GOT3 (cell line): ENCODE results near the gene TAS1R2.

ENCODE experiments used
- DNase-seq: peaks from one replicate; lab custom pipeline; 2025; ENCODE audit warnings: mixed read lengths; lab: John Stamatoyannopoulos, UW

Gene TAS1R2

DNA sequence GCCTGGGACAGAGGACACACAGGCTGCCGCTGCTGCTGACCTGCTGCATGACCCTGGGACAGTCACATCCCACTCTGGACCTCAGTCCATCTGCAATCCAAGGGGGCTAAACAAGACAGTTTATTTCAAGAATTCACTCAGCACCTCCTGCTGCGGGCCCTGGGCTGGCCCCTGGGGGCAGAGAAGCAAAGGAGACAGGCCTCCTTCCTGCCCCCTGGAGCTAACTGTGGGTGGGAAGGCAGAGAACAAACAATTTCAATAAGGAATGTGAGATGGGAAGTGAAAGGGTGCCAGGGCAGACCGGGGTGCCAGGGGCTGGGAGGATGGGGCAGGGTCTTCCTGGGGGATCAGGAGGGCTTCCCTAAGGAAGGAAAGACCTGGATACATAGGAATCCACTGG is 60.0 kb downstream of the TAS1R2 start:
- no peak for DNase-seq

DNA sequence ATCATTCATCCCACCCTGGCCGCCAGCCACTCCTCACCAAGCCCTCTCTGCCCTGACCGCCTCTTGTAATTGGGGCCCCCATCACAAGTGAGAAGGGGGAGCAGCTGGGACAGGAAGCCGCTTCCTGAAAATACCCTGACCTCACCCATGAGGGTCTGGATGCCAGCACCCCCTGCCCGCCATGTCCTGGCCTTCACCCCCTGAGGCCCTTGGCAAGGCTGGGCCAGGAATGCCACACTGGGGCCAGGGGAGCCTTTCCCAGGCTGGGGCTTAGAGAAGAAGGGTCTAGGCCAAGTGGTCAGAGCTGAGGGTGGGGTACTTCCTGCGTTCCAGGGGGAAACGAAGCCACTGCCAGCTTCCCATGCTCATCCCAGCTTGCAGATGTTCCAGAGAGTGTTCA is 60.5 kb downstream of the TAS1R2 start:
- DNase-seq, result no peak

DNA sequence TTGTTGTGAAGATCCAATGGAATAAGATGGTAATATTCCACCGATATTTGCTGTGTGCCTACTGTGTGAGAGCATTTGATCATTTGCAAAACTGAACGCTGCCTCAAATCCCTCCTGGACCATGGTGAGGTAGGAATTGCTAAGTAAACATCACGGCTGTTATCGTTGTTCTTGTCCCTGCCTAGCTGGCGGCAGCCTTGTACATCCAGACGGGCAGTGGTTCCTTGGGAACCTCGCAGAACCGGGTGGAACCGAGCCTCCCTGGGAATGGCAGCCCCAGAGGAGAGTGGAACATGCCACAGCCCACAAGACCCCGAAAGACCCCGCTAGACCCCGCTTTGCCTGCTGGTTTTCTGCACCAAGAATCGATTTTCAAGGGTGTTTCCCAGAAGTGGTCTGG is 60.9 kb downstream of the TAS1R2 start:
- DNase-seq, result no peak

DNA sequence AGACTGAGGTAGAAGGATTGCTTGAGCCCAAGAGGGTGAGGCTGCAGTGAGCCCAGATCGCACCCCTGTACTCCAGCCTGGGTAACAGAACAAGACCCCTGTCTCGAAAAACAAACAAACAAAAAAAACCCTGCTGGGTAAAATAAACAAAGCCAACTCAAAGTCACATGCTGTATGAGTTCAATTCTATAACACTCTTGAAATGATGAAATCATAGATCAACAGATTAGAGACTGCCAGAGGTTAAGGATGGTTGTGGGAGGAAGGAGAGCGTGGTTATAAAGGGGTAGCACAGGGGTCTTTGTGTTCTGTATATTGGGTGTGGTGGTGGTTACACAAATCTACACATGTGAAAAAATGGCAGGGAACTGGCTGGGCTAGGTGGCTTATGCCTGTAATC is 62.5 kb downstream of the TAS1R2 start:
- no peak for DNase-seq

DNA sequence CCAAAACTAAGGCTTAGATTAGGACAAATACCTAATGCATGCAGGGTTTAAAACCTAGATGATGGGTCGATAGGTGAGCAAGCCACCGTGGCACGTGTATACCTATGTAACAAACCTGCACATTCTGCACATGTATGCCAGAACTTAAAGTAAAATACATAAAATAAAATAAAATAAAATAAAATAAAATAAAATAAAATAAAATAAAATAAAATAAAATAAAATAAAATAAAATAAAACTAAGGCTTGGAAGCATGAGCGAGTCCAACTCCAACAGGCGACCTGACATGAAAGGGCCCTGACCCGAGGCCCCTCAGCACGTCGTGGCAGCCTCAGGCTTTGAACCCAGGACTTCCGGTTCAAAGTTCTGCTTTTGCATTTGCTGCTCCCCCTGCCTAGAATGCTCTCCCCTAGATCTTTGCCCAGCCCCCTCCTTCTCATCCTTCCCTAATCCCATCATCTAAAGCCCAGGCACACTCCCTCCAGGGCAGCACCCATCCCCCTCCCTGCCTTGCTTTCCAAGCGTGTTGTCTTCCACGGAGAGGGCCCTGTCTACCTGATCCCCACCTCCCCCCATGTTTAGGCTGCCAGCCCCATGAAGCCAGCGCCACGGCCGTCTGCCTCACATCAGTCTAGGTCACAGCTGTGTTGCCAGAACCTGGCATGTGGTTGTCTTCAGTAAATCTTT is 64.3 kb downstream of the TAS1R2 start:
- DNase-seq, result no peak

DNA sequence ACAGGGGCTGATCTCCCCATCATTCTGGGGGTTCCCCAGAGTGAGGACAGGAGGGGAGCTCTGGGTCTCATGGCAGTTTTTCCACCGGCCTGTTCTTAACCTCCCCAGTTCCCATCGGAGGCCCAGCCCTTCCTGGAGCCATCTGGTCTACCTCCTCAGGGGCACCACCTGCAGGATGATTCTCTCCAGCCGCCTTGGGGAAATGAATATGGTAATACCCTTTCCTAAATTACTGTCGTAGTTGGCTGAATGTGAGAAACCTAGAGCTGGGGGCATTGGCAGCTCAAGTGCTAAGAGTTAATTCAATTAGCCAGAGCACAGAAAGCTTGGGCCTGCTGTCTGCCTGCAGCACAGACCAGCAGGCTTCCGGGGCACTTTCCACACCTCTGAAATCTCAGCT is 64.9 kb downstream of the TAS1R2 start:
- DNase-seq, result no peak

DNA sequence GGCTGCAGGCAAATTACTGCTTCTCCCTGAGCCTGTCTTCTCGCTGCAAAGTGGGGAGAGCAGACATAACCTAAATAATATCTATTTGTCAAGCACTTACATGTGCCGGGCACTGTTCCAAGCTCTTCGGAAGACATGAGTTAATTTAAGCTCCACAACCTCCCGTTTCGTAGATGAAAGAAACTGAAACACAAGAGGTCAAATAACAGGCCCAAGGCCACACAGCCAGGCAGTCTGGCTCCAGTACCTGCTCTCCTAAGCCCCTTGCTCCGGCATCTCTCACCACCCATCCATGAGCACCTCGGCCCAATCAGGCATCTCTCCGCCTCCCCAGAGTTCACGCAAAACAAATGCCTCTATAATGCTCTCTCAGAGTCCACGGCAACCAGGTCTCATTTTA is 65.4 kb downstream of the TAS1R2 start:
- no peak for DNase-seq

DNA sequence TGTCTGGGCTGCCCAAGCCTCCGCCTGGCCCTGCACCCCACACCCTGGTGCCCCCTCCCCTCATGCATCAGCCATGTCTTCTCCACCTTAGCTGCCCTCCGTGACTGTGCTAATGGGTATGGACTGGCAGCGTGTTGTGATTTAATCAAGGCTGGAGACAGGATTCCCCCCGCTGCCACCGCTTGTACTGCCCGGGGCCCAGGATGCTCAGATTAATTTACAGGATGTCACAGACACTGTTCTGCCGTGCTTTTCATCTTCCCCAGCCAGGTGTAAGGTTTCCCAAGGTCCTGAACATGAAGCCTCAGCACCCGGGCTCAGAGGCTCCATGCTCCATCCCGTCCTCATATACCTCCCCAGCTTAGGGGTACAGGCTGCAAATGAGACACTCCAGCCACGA is 66.3 kb downstream of the TAS1R2 start:
- no peak for DNase-seq

DNA sequence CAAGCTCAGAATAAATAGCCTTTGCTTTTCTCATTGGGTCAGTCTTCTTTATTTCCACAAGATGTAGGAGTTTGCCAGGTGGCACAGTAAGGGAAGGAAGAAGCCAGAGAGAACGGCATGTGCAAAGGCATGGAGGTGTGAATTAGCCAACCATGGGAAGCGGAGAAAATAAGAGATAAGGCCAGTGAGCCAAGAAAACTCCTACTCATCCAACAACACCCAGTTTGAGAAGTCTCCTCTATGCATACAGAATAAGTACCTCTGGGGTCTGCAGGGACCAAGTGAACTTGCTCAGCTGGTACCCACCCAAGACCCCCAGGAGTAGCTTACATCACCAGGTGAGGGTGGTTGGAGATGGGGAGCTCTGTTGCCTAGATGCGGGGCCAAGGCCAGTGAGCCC is 66.7 kb downstream of the TAS1R2 start:
- no peak for DNase-seq
